HEK293 (cell line): ENCODE data around the gene CLMN.

Experiments used
- CTCF ChIA-PET: fragments of 350-600 bp; formaldehyde crosslinking; extraction: SDS; loops from one replicate; lab custom pipeline; 2021; ENCODE audit warnings: antibody characterized with exemption; lab: Yijun Ruan, JAX
- POLR2A ChIA-PET: fragments of 300-600 bp; formaldehyde crosslinking; extraction: SDS; loops from one replicate; lab custom pipeline; 2020; ENCODE audit warnings: antibody characterized with exemption, inconsistent platforms; lab: Yijun Ruan, JAX
- H3K27ac ChIP-seq: fragments of 200-500 bp; sonication (Bioruptor generic); 2 replicates; pipeline ENCODE4 v1.5.1; 2014; ENCODE audit warnings: low read depth, low read length, control low read depth, inconsistent platforms; ENCODE audit errors: extremely low read depth
- H3K36me3 ChIP-seq, 2 experiments: fragments of 200-500 bp in 1 of 2; sonication (Bioruptor generic) in 1 of 2; 1 replicate in 1 of 2; 2 replicates in 1 of 2; pipeline ENCODE4 v1.5.1; 2014 to 2017; ENCODE audit warnings: inconsistent platforms in 2 of 2, low read length in 2 of 2; ENCODE audit not compliant: control insufficient read depth in 2 of 2, insufficient read depth in 1 of 2
- H3K4me1 ChIP-seq: fragments of 200-500 bp; sonication (Bioruptor generic); 2 replicates; pipeline ENCODE4 v1.5.1; 2014; ENCODE audit warnings: mild to moderate bottlenecking, low read length, inconsistent platforms; ENCODE audit not compliant: control insufficient read depth, insufficient read depth
- H3K4me3 ChIP-seq: 2 replicates; pipeline ENCODE4 v1.5.1; 2011; ENCODE audit warnings: low read depth, mild to moderate bottlenecking, control low read depth, low read length, moderate library complexity
- H3K9me3 ChIP-seq: fragments of 200-500 bp; sonication (Bioruptor generic); 2 replicates; pipeline ENCODE4 v1.5.1; 2014; ENCODE audit warnings: low read depth, low read length, inconsistent platforms; ENCODE audit not compliant: control insufficient read depth, insufficient read depth
- EGR2 ChIP-seq: fragments of 450-650 bp; formaldehyde crosslinking; IDR thresholded peaks from 2 replicates; pipeline ENCODE4 v1.5.1; 2016; ENCODE audit warnings: low read depth, missing biosample characterization, missing genetic modification characterization
- GLIS1 ChIP-seq: fragments of 450-650 bp; formaldehyde crosslinking; IDR thresholded peaks from 2 replicates; pipeline ENCODE4 v1.5.1; 2016; ENCODE audit warnings: missing biosample characterization, missing genetic modification characterization
- KLF17 ChIP-seq: fragments of 450-650 bp; formaldehyde crosslinking; IDR thresholded peaks from 2 replicates; pipeline ENCODE4 v1.5.1; 2016; ENCODE audit warnings: missing biosample characterization, missing genetic modification characterization
- PRDM10 ChIP-seq: fragments of 450-650 bp; formaldehyde crosslinking; IDR thresholded peaks from 2 replicates; pipeline ENCODE4 v1.5.1; 2016; ENCODE audit warnings: missing biosample characterization, missing genetic modification characterization
- PRDM6 ChIP-seq: fragments of 450-650 bp; formaldehyde crosslinking; IDR thresholded peaks from 2 replicates; pipeline ENCODE4 v1.5.1; 2017; ENCODE audit warnings: missing biosample characterization, missing genetic modification characterization
- SP7 ChIP-seq: fragments of 450-650 bp; formaldehyde crosslinking; IDR thresholded peaks from 2 replicates; pipeline ENCODE4 v1.5.1; 2016; ENCODE audit warnings: missing biosample characterization, missing genetic modification characterization
- WT1 ChIP-seq: fragments of 450-650 bp; formaldehyde crosslinking; IDR thresholded peaks from 2 replicates; pipeline ENCODE4 v1.5.1; 2016; ENCODE audit warnings: missing biosample characterization, missing genetic modification characterization
- ZBTB21 ChIP-seq: fragments of 450-650 bp; formaldehyde crosslinking; IDR thresholded peaks from 2 replicates; pipeline ENCODE4 v1.5.1; 2017; ENCODE audit warnings: missing biosample characterization, missing genetic modification characterization
- ZBTB8A ChIP-seq: fragments of 450-650 bp; formaldehyde crosslinking; IDR thresholded peaks from 2 replicates; pipeline ENCODE4 v1.5.1; 2016; ENCODE audit warnings: missing biosample characterization, missing genetic modification characterization
- ZFP3 ChIP-seq: fragments of 450-650 bp; formaldehyde crosslinking; IDR thresholded peaks from 2 replicates; pipeline ENCODE4 v1.5.1; 2016; ENCODE audit warnings: low read depth, missing biosample characterization, missing genetic modification characterization
- ZIC2 ChIP-seq: fragments of 450-650 bp; formaldehyde crosslinking; IDR thresholded peaks from 2 replicates; pipeline ENCODE4 v1.5.1; 2016; ENCODE audit warnings: missing biosample characterization, missing genetic modification characterization
- ZNF146 ChIP-seq: fragments of 450-650 bp; formaldehyde crosslinking; IDR thresholded peaks from 2 replicates; pipeline ENCODE4 v1.5.1; 2016; ENCODE audit warnings: missing biosample characterization, missing genetic modification characterization
- ZNF221 ChIP-seq: fragments of 450-650 bp; formaldehyde crosslinking; IDR thresholded peaks from 2 replicates; pipeline ENCODE4 v1.5.1; 2017; ENCODE audit warnings: missing biosample characterization, missing genetic modification characterization, borderline replicate concordance
- ZNF26 ChIP-seq: fragments of 450-650 bp; formaldehyde crosslinking; IDR thresholded peaks from 2 replicates; pipeline ENCODE4 v1.5.1; 2016; ENCODE audit warnings: missing biosample characterization, missing genetic modification characterization
- ZNF335 ChIP-seq: fragments of 450-650 bp; formaldehyde crosslinking; conservative IDR thresholded peaks from 2 replicates; pipeline ENCODE4 v1.5.1; 2016; ENCODE audit warnings: missing biosample characterization, missing genetic modification characterization
- ZNF37A ChIP-seq: fragments of 450-650 bp; IDR thresholded peaks from 2 replicates; pipeline ENCODE4 v1.5.1; 2018; ENCODE audit warnings: missing biosample characterization, missing genetic modification characterization
- ZNF544 ChIP-seq: fragments of 450-650 bp; formaldehyde crosslinking; IDR thresholded peaks from 2 replicates; pipeline ENCODE4 v1.5.0; 2017; ENCODE audit warnings: missing biosample characterization, missing genetic modification characterization
- ZNF561 ChIP-seq: fragments of 450-650 bp; IDR thresholded peaks from 2 replicates; pipeline ENCODE4 v1.5.1; 2018; ENCODE audit warnings: missing biosample characterization, missing genetic modification characterization, borderline replicate concordance
- ZNF600 ChIP-seq: fragments of 450-650 bp; formaldehyde crosslinking; IDR thresholded peaks from 2 replicates; pipeline ENCODE4 v1.5.1; 2016; ENCODE audit warnings: missing biosample characterization, missing genetic modification characterization
- ZNF670 ChIP-seq: fragments of 450-650 bp; formaldehyde crosslinking; IDR thresholded peaks from 2 replicates; pipeline ENCODE4 v1.5.1; 2016; ENCODE audit warnings: missing biosample characterization, missing genetic modification characterization, low read depth
- ZNF791 ChIP-seq: fragments of 450-650 bp; formaldehyde crosslinking; IDR thresholded peaks from 2 replicates; pipeline ENCODE4 v1.5.1; 2016; ENCODE audit warnings: missing biosample characterization, missing genetic modification characterization

Gene CLMN

GRCh38 chr14:95240859-95241813, 78.6 kb downstream of the CLMN start:
- CTCF ChIA-PET: interaction anchor here (1.0 kb wide), 1 partner anchor 186 kb away, joined by 5 read pairs; no protein-coding TSS in a partner anchor
- 0 out of 2 replicates have a peak, but pooled peaks cover 3% of the 10 kb centered on the region for H3K4me1 ChIP-seq

GRCh38 chr14:95238487-95239298, 81.0 kb downstream of the CLMN start:
- Histone ChIP-seq H3K4me3 (no peak overlapping the region), H3K36me3 (no peaks in the 10 kb centered on the region), H3K27ac (no peak overlapping the region), H3K4me1 (0 out of 2 replicates have a peak, but pooled peaks cover 3% of the 10 kb centered on the region), H3K9me3 (no peaks in the 10 kb centered on the region)
- ChIA-PET POLR2A (no interaction called here), CTCF (interaction anchor here (0.6 kb wide), 1 partner anchor 9 kb away, joined by 3 read pairs; no protein-coding TSS in a partner anchor)
- TF ChIP-seq ZNF37A (tag by site-specific recombination): no peak
- no peak for TF ChIP-seq ZNF146 (tag by site-specific recombination)
- 0 out of 2 replicates have a peak, but pooled peaks have one; percentile 12 for TF ChIP-seq ZNF335 (tag by site-specific recombination)
- peak; percentile 86 for TF ChIP-seq ZNF26 (tag by site-specific recombination)
- no peak for TF ChIP-seq ZNF791 (tag by site-specific recombination)
- no peak for TF ChIP-seq ZNF544 (tag by site-specific recombination)
- TF ChIP-seq SP7: 0 out of 2 replicates have a peak, but pooled peaks have one; percentile 9
- no peak for TF ChIP-seq ZFP3 (tag by site-specific recombination)

More at GRCh38 chr14:95240859-95241813, 78.6 kb downstream of the CLMN start:
- H3K36me3 ChIP-seq: no peaks in the 10 kb centered on the region
- H3K4me3 ChIP-seq: no peak overlapping the region
- H3K27ac ChIP-seq: no peak overlapping the region
- TF ChIP-seq PRDM10 (tag by site-specific recombination) (0 out of 2 replicates have a peak, but pooled peaks have one; percentile 11), ZNF221 (no peak), ZNF544 (tag by site-specific recombination) (no peak), GLIS1 (tag by site-specific recombination) (peak; percentile 72), ZNF670 (no peak), ZBTB21 (tag by site-specific recombination) (no peak)
- TF ChIP-seq, all 188 proteins: peak for 2
- POLR2A ChIA-PET: interaction anchor here (1.0 kb wide), 1 partner anchor 13 kb away, joined by 3 read pairs; no protein-coding TSS in a partner anchor
- no peaks in the 10 kb centered on the region for H3K9me3 ChIP-seq

GRCh38 chr14:95237958-95238340, 81.8 kb downstream of the CLMN start:
- Histone ChIP-seq H3K4me3 (no peak overlapping the region), H3K9me3 (no peaks in the 10 kb centered on the region), H3K27ac (no peak overlapping the region), H3K36me3 (no peaks in the 10 kb centered on the region), H3K4me1 (0 out of 2 replicates have a peak, but pooled peaks cover 3% of the 10 kb centered on the region)
- ChIA-PET CTCF (no interaction called here), POLR2A (no interaction called here)
- TF ChIP-seq WT1 (tag by site-specific recombination): peak; percentile 61
- peak; percentile 59; the same call in 1 of the 2 replicates for TF ChIP-seq PRDM6
- peak; percentile 32; the same call in 1 of the 2 replicates for TF ChIP-seq EGR2 (tag by site-specific recombination)
- 0 out of 2 replicates have a peak, but pooled peaks have one; percentile 18 for TF ChIP-seq ZNF561 (tag by site-specific recombination)
- TF ChIP-seq ZBTB8A (tag by site-specific recombination): 0 out of 2 replicates have a peak, but pooled peaks have one; percentile 13
- TF ChIP-seq ZNF600 (tag by site-specific recombination): no peak
- TF ChIP-seq KLF17 (tag by site-specific recombination): peak; percentile 79; the same call in 1 of the 2 replicates
- peak; percentile 48; the same call in 1 of the 2 replicates for TF ChIP-seq ZIC2 (tag by site-specific recombination)
